ENCODE measurements around the gene NFIC.

The NFIC gene

GRCh38 chr19:3462991-3463713 lies 96.8 kb downstream of the NFIC start:
- Mint-ChIP-seq H3K27ac (no peak overlapping the region), H3K4me1 (no peaks in the 10 kb centered on the region), H3K4me3 (no peak overlapping the region), H3K27me3 (no peaks in the 10 kb centered on the region), H3K9me3 (peaks cover 2% of the 10 kb centered on the region), H3K36me3 (peaks cover 21% of the 10 kb centered on the region)
- ATAC-seq, result peak; percentile 34

- H3K9me3 Mint-ChIP-seq, result peaks cover 5% of the 10 kb centered on the region
- no peaks in the 10 kb centered on the region for H3K27me3 Mint-ChIP-seq
- H3K4me3 Mint-ChIP-seq, result no peak overlapping the region
- H3K36me3 Mint-ChIP-seq, result peaks cover 27% of the 10 kb centered on the region
- H3K4me1 Mint-ChIP-seq, result no peaks in the 10 kb centered on the region
- H3K27ac Mint-ChIP-seq, result no peak overlapping the region
- peak; percentile 42 for ATAC-seq
These were observed 97.6 kb downstream of the NFIC start for GRCh38 chr19:3463714-3464586.

GRCh38 chr19:3464587-3465235 lies 98.3 kb downstream of the NFIC start:
- ATAC-seq, result no peak
- H3K36me3 Mint-ChIP-seq, result peaks cover 27% of the 10 kb centered on the region
- peaks cover 5% of the 10 kb centered on the region for H3K9me3 Mint-ChIP-seq
- H3K4me3 Mint-ChIP-seq, result no peak overlapping the region
- no peaks in the 10 kb centered on the region for H3K4me1 Mint-ChIP-seq
- peaks cover under 1% of the 10 kb centered on the region for H3K27me3 Mint-ChIP-seq
- H3K27ac Mint-ChIP-seq, result no peak overlapping the region

GRCh38 chr19:3465552-3465951 lies 99.2 kb downstream of the NFIC start:
- Mint-ChIP-seq H3K27me3 (peaks cover 9% of the 10 kb centered on the region), H3K36me3 (peaks cover 27% of the 10 kb centered on the region), H3K27ac (no peak overlapping the region), H3K4me1 (no peaks in the 10 kb centered on the region), H3K4me3 (no peak overlapping the region), H3K9me3 (peaks cover 5% of the 10 kb centered on the region)
- ATAC-seq, result no peak

GRCh38 chr19:3466635-3467034 lies 100.3 kb downstream of the NFIC start:
- peaks cover 13% of the 10 kb centered on the region for H3K27me3 Mint-ChIP-seq
- H3K9me3 Mint-ChIP-seq, result peaks cover 5% of the 10 kb centered on the region
- no peak overlapping the region for H3K4me3 Mint-ChIP-seq
- H3K4me1 Mint-ChIP-seq, result no peaks in the 10 kb centered on the region
- peaks cover 27% of the 10 kb centered on the region for H3K36me3 Mint-ChIP-seq
- ATAC-seq, result no peak
- H3K27ac Mint-ChIP-seq, result no peak overlapping the region

- Mint-ChIP-seq H3K36me3 (peaks cover 24% of the 10 kb centered on the region), H3K4me3 (no peak overlapping the region), H3K4me1 (no peaks in the 10 kb centered on the region), H3K27ac (no peak overlapping the region), H3K9me3 (peaks cover 5% of the 10 kb centered on the region), H3K27me3 (peaks cover 13% of the 10 kb centered on the region)
- ATAC-seq, result no peak
These were observed 101.2 kb downstream of the NFIC start for GRCh38 chr19:3467437-3468198.

GRCh38 chr19:3468211-3468610 lies 101.8 kb downstream of the NFIC start:
- Mint-ChIP-seq H3K27ac (no peak overlapping the region), H3K9me3 (peaks cover 5% of the 10 kb centered on the region), H3K27me3 (peaks cover 13% of the 10 kb centered on the region), H3K36me3 (peaks cover 20% of the 10 kb centered on the region), H3K4me1 (no peaks in the 10 kb centered on the region), H3K4me3 (no peak overlapping the region)
- no peak for ATAC-seq

- peaks cover 20% of the 10 kb centered on the region for H3K36me3 Mint-ChIP-seq
- peaks cover 5% of the 10 kb centered on the region for H3K9me3 Mint-ChIP-seq
- H3K4me3 Mint-ChIP-seq, result no peak overlapping the region
- H3K27me3 Mint-ChIP-seq, result peaks cover 13% of the 10 kb centered on the region
- H3K27ac Mint-ChIP-seq, result no peak overlapping the region
- H3K4me1 Mint-ChIP-seq, result no peaks in the 10 kb centered on the region
- no peak for ATAC-seq
These were observed 103.5 kb downstream of the NFIC start for GRCh38 chr19:3469638-3470499.

GRCh38 chr19:3470500-3471128 lies 104.2 kb downstream of the NFIC start:
- Mint-ChIP-seq H3K27ac (no peak overlapping the region), H3K9me3 (peaks cover 5% of the 10 kb centered on the region), H3K36me3 (peaks cover 15% of the 10 kb centered on the region), H3K27me3 (peaks cover 13% of the 10 kb centered on the region), H3K4me3 (no peak overlapping the region), H3K4me1 (no peaks in the 10 kb centered on the region)
- ATAC-seq, result no peak

GRCh38 chr19:3471954-3472655 lies 105.7 kb downstream of the NFIC start:
- Mint-ChIP-seq H3K9me3 (peaks cover 5% of the 10 kb centered on the region), H3K27ac (no peak overlapping the region), H3K4me1 (no peaks in the 10 kb centered on the region), H3K36me3 (peaks cover 6% of the 10 kb centered on the region), H3K4me3 (no peak overlapping the region), H3K27me3 (peaks cover 13% of the 10 kb centered on the region)
- ATAC-seq, result no peak

GRCh38 chr19:3474010-3474409 lies 107.6 kb downstream of the NFIC start:
- Mint-ChIP-seq H3K27ac (no peak overlapping the region), H3K4me3 (no peak overlapping the region), H3K27me3 (peaks cover 13% of the 10 kb centered on the region), H3K4me1 (peaks cover 14% of the 10 kb centered on the region), H3K9me3 (no peaks in the 10 kb centered on the region), H3K36me3 (no peaks in the 10 kb centered on the region)
- no peak for ATAC-seq

GRCh38 chr19:3474614-3475013 lies 108.2 kb downstream of the NFIC start:
- H3K4me3 Mint-ChIP-seq, result no peak overlapping the region
- H3K36me3 Mint-ChIP-seq, result no peaks in the 10 kb centered on the region
- ATAC-seq, result no peak
- peaks cover 13% of the 10 kb centered on the region for H3K27me3 Mint-ChIP-seq
- H3K4me1 Mint-ChIP-seq, result peaks cover 19% of the 10 kb centered on the region
- peaks cover 5% of the 10 kb centered on the region for H3K9me3 Mint-ChIP-seq
- no peak overlapping the region for H3K27ac Mint-ChIP-seq

- no peaks in the 10 kb centered on the region for H3K36me3 Mint-ChIP-seq
- peaks cover 5% of the 10 kb centered on the region for H3K9me3 Mint-ChIP-seq
- H3K4me1 Mint-ChIP-seq, result peaks cover 19% of the 10 kb centered on the region
- no peak overlapping the region for H3K4me3 Mint-ChIP-seq
- H3K27ac Mint-ChIP-seq, result no peak overlapping the region
- ATAC-seq, result no peak
- H3K27me3 Mint-ChIP-seq, result peaks cover 5% of the 10 kb centered on the region
These were observed 109.1 kb downstream of the NFIC start for GRCh38 chr19:3475449-3475848.

Data from stimulated activated memory B cell treated with anti-CD40 and anti-IgM and Interleukin-4, amounts not matched to agents 10 μg/mL and 1 μg/mL and 100 μg/mL, for 72 hours (primary cell).